WTC11 (cell line): Measurements from ENCODE around the gene PKLR.

Experiments
- ESRRA ChIP-seq: sonication (generic); formaldehyde crosslinking; IDR thresholded peaks from 2 replicates; pipeline ENCODE4 v1.8.1; 2022; ENCODE audit warnings: mild to moderate bottlenecking, missing genetic modification reagents, borderline replicate concordance
- ETV6 ChIP-seq: sonication (generic); formaldehyde crosslinking; IDR thresholded peaks from 2 replicates; pipeline ENCODE4 v1.8.1; 2022; ENCODE audit warnings: mild to moderate bottlenecking, missing genetic modification reagents
- FOXK1 ChIP-seq: sonication (generic); formaldehyde crosslinking; IDR thresholded peaks from 2 replicates; pipeline ENCODE4 v1.8.0; 2022; ENCODE audit warnings: mild to moderate bottlenecking, moderate library complexity, missing genetic modification reagents
- MYBL2 ChIP-seq: sonication (generic); formaldehyde crosslinking; IDR thresholded peaks from 2 replicates; pipeline ENCODE4 v1.8.1; 2023; ENCODE audit warnings: mild to moderate bottlenecking, moderate library complexity, missing genetic modification reagents
- RELA ChIP-seq: sonication (generic); formaldehyde crosslinking; IDR thresholded peaks from 2 replicates; pipeline ENCODE4 v1.8.1; 2022; ENCODE audit warnings: missing genetic modification reagents, mild to moderate bottlenecking, borderline replicate concordance
- ZNF263 ChIP-seq: sonication (generic); formaldehyde crosslinking; IDR thresholded peaks from 2 replicates; pipeline ENCODE4 v1.8.1; 2022; ENCODE audit warnings: low read depth, mild to moderate bottlenecking, moderate library complexity, missing genetic modification reagents
- TF ChIP-seq, protein P1 (sequence below): fragments of 200-600 bp; IDR thresholded peaks from 2 replicates; pipeline ENCODE4 v1.8.0; 2022; ENCODE audit warnings: antibody characterized with exemption
- TF ChIP-seq, protein P2 (sequence below): sonication (generic); formaldehyde crosslinking; conservative IDR thresholded peaks from 2 replicates; pipeline ENCODE4 v1.8.1; 2022; ENCODE audit warnings: mild to moderate bottlenecking, missing genetic modification reagents

DNA sequence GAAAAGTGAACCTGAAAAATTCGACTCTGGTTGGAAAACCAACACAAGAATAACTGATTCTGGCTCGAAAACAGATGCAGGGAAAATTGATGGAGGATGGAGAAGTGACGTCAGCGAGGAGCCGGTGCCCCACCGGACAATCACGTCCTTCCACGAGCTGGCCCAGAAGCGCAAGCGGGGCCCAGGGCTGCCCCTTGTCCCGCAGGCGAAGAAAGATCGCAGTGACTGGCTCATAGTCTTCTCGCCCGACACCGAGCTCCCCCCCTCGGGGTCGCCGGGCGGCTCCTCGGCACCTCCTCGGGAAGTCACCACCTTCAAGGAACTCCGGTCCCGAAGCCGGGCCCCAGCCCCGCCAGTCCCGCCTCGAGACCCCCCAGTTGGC is 21.3 kb upstream of the PKLR start:
- TF ChIP-seq, protein P1, sequence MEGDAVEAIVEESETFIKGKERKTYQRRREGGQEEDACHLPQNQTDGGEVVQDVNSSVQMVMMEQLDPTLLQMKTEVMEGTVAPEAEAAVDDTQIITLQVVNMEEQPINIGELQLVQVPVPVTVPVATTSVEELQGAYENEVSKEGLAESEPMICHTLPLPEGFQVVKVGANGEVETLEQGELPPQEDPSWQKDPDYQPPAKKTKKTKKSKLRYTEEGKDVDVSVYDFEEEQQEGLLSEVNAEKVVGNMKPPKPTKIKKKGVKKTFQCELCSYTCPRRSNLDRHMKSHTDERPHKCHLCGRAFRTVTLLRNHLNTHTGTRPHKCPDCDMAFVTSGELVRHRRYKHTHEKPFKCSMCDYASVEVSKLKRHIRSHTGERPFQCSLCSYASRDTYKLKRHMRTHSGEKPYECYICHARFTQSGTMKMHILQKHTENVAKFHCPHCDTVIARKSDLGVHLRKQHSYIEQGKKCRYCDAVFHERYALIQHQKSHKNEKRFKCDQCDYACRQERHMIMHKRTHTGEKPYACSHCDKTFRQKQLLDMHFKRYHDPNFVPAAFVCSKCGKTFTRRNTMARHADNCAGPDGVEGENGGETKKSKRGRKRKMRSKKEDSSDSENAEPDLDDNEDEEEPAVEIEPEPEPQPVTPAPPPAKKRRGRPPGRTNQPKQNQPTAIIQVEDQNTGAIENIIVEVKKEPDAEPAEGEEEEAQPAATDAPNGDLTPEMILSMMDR, result no peak
- TF ChIP-seq ZNF263 (CRISPR knock-in tag), result no peak
- TF ChIP-seq FOXK1, result no peak
- no peak for TF ChIP-seq ETV6
- TF ChIP-seq RELA (CRISPR knock-in tag), result no peak
- TF ChIP-seq ESRRA (CRISPR knock-in tag), result no peak
- TF ChIP-seq MYBL2, result no peak
- TF ChIP-seq, protein P2, sequence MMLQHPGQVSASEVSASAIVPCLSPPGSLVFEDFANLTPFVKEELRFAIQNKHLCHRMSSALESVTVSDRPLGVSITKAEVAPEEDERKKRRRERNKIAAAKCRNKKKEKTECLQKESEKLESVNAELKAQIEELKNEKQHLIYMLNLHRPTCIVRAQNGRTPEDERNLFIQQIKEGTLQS, result no peak
